NCI-H446 treated with DMSO at 0.1 percent for 48 hours (cell line): Measurements from ENCODE around the gene SPTBN1.

Experiments used
- DNase-seq: peaks from one replicate; lab custom pipeline; 2025; lab: John Stamatoyannopoulos, UW

The SPTBN1 gene

DNA sequence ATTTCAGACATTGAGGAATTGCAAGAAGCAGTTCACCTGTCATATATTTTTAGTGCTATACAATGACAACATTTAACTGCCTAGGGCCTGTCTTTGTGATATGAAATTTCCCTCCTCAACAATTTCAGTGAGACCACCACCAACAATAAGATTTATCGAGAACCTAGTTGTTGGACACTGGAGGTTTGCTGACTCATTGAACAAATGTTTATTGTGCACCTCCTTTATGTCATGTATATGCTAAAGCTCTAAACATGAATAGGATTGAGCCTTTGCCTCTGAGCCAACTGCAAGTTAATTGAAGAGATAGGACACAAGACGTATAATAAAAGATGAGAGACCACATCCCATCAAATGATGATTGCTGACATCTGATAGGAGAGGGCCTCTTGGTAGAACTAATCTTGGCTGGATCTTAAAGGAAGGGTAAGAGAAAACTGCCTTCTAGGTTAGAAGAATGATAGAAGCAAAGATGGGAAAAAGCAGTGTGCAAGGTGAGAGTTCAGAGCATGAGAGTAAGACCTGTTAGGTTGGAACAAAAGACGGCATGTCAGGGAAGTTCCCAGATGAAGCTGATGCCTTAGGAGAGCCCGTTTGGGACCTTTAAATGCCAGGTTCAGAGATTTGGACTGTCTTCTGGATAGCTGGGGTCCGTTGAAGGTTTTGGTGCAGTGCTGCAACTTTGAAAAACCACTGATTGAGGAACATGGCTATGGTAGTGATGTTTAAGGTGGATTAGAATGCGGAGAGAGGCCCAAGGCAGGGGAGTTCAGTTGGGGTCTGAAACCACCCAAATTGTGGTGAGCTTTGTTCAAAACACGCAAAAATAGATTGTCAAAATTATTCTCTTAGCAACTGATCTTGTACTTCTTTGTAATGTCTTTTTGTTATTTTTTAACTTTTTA, 134.3 kb downstream of the SPTBN1 start:
- no peak for DNase-seq

DNA sequence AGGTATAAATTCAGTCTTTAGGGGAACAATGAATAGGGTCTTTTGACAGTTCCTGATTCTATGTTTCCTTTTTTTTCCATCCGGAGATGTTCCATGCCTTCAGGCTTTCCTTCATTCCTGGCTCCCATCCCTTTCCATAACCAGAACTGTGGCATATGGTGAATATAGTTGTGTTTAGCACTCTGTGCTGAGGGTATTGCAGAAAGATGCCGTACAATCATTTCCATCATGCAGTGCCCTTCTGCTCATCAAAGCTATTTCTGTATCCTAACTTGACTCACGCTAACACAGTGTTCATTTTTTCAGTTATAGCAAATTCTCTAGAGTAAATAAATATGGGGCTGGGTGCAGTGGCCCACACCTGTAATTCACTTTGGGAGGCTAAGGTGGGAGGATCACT, 135.4 kb downstream of the SPTBN1 start:
- DNase-seq: no peak

DNA sequence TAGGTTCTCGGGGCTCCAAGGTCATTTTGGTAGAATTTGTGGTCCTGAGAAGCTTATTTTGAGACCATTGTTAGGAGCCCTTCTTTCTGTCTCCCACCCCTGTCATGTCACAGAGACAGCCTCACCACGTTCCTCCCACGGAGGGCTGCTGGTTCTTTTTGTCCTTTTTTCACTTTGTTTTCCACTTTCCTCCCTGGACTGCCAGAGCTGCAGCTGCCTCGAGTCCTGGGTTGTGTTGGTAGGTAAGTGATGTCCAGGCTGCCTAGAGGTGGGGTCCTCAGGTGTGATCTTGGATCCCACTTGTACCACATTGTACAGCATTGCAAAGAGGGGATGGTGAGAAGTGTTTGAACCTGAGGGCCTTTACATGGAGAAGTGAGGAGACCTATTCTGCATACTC, 137.1 kb downstream of the SPTBN1 start:
- no peak for DNase-seq

DNA sequence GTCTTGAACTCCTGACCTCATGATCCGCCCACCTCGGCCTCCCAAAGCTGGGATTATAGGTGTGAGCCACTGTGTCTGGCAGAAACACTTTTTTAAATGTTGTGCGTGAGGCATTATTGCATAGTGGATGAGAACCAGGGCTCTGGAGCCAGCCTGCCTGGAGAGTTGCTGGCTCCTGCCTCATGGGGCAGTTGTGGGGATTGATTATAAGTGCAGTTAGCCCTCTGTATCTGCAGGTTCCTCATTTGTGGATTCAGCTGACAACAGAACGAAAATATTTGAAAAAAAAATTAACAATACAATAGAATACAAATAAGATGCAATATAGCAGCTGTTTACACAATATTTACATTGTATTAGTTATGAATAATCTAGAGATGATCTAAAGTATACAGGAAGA, 137.9 kb downstream of the SPTBN1 start:
- no peak for DNase-seq

DNA sequence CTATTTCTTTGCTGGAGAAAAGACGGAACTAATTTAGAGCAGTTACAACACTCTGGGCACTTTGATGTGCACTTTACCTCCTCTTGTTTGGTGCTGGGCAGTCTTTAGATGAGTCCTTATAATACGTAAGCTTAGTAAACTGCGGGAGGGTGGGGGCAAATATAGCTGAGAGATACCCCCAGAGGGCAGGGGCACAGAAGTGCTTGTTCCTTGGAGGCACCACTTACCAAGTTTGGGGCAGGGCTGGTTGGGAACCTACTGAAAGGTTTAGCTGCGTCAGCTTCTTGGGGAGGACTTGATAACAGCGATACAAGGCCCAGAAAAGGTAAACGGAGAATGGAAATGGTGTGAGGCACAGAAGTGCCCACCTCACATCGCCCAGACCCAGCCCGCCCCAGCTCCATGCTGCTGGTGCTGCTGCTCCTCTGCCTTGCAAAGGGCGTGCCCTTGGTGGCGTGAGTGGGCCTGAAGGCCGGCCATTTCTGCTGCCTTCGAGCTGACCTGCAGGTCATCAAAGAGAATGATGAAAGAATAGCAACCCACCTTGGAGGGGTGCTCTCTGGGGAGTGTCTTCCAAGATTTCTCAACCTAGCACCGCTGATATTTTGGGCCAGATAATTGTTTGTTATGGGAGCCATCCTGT, 139.2 kb downstream of the SPTBN1 start:
- no peak for DNase-seq

DNA sequence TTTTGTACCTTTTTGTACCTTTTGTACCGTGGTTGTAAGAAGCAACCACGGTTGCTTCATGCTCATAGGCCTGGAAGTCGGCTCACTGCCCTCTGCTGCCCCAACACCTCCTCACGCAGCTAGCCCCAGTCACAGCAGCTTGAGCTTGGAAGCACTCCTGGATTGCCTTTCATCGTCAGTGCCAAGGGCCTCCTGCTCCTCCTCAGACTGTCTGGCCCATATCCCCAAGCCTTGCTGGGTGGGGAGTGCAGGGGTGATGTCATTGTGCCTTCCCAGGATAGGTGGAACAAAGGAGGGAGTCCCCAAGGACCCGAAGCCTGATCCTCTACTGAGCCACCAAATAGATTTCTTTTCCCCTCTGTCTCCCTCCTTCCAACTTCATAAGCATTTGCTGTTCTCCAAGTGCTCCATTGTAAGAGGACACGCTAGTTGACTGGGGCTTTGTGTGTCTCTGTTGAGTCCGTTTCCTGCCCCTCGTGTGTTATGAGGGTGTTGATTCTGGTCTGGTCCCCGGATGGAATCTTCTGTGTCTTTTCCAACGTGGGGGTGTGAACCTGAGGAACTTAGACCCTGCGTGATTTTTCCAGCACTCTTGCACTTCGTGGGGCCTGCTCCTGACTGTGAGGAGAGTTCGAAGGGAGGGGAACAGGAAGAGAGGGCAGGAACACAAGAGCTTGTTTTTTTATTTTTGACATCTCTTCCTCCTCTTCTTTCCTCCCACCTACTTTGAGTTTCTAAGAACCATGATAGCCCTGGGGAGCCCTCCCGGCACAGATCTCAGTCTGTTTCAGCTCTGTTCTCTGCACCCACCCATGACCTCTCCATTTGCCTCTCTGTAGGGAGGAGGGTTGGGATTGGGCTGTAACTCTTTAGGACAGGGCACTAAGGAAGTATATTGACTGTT, 140.1 kb downstream of the SPTBN1 start:
- DNase-seq: peak; percentile 71

DNA sequence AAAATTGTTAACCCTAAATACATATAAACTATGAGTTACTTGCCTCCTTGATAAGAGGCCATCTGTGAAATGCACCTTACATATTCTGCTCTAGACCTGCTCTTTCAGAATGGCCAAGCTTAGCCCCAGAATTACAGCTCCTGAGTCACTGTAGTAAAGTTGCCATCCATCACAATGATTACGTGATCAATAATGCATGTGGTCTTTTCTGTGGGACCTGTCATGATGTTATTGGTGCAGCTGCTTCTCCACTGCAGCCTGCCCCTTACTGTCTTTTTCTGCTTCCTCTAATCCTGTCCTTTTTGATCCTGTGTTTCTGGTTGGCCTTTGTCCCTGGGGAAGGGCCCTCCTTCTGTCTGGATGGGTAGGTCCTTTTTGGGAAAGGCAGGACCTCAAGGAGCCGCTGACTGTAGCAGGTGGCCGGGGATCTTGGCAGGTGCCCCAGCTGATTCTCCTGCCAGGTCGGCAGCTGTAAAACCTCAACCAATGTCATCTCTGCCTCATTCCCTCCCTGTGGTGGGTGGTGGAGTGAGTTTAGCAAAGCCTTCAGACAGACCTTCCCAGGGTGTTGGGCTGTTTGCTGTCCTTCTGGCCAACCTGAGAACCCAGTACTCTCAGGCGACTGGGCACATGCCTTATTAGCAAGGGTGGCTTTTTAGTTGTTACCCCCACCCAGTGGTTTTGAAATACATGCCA, 141.2 kb downstream of the SPTBN1 start:
- DNase-seq: peak; percentile 79

DNA sequence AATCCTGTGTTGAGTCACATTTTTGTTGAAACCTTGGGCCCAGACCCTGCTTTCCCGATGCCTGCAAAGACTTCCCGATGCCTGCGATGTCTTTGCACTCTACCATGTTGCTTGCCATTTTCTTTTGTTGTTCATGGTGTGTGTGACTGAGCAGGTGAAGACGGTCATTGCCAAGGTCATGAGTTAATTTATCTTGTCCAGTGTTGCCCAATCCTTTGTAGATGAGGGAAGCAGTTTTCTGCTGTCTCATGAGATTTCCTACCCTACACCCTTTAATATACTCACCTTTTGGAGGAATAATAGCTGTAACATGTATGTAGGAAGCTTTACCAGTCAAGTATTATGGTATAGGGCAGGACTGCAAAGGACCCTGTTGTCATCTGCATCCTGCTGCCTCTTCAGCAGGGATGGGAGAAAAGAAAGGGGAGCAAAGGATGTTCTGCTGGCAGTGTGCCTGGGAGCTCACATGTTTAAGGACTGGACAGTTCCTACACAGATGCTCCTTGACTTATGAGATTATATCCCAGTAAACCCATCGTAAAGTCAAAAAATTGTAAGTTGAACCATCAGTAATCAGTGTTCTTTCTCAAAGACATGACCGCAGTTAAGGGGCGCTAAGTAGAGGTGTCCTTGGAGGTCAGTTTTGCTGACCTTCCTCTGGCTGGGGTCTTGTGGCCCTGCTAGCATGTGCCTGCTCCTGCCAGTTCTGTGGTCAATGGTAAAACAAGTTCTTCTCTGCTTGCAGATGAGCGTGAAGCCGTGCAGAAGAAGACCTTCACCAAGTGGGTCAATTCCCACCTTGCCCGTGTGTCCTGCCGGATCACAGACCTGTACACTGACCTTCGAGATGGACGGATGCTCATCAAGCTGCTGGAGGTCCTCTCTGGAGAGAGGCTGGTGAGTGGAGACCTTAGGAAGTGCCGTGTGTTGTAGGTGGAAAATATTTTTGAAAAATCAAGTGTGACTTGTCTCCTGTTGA, 142.5 kb downstream of the SPTBN1 start:
- no peak for DNase-seq

DNA sequence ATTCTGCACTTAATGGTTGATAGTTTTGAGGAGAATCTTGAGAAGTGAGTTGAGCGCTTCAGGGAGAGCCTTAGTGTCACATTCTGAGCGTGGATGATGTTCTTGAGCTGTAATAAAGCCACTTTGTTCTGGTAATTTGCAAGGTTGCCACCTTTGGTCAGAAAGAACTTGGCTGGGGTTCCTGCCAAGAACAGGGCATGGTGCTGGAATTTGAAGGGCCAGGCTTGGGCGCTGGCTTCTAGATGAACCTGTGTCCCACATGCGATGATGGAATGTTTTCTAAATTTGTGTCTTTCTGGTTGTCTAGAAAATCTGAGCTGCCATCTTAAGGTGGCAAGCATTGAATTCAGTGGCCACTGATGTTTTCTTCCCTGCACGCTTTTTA, 143.2 kb downstream of the SPTBN1 start:
- no peak for DNase-seq

DNA sequence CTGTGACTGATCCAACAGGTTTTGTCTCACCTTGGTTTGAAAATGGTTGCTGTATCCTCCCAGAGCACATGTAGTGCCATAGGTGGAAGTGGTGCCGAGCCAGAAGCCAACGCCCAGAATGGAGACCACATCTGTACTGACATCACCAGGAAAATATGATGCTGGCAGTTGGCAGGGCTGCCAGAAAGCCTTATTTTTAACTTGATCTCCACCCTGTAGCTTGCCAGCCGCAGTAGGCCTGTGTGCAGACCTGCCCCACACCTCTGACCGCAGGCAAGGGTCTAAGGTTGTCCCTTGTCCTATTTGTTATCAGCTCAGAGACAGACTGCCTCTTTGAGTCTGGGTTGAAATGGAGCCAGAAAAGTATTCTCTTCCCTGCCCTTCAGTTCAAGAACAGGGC, 143.8 kb downstream of the SPTBN1 start:
- DNase-seq: no peak

DNA sequence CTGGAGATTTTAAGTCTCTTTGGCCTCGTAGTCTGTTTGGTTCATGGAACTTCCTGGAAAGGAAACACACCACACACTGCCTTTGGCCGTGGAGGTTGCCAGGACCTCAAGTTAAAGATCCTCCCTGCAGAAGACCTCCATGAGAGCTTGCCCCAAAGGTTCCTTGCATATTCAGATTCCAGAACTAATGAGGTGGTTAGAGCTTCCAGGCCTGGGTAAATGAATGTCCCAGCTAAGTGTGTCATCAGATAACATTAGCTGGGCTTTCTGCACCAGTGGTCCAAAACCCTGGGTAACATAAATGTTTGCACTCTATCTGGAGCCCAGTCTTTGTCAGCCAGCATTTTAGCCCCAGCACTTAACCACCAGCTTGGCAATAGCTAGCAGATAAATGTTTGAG, 145.2 kb downstream of the SPTBN1 start:
- no peak for DNase-seq

DNA sequence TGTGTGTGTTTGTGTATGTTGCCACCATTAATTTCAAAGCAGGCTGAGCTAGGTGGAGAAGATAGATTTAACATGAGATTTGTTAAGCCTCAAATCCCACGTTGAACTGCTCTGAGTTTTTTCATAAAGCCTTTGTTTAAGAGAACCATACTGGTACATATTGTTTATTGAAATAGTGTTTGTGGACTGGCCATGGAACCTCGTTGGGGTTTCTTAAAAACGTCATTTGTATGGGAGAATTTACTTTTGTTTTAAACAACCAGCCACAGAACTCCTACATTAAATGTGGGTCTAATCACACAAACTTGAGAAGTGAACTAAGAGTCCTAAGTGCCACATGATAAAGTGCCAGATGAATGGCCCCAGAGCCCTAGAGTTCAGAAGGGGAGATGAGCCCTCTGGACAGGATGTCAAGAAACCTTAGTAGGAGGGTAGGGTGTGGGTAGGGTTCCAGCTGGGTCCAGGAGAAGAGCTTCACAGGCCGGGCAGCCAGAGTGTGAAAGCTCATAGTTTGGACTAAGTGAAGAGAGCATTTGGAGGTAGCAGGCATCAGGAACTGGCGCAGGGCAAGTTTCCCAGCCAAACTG, 146.7 kb downstream of the SPTBN1 start:
- DNase-seq: no peak

DNA sequence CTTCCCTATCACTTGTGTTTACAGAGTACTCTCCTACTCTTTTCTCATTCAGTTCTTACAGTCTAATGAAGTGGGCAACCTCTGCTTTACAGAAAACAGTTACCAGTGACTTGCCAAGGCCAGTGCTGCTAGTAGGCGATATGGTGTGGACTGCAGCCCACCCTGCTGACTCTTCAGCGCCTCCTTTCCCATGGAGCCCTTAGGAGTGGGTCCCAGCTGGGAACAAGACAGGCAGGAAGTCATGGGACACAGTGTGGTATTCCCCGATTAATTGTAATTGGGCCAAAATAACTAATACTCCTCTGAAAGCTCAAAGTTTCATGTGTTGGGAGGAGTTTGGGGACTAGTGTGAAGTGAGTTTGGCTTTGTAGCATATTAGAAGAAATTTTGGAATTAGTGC, 147.2 kb downstream of the SPTBN1 start:
- no peak for DNase-seq

DNA sequence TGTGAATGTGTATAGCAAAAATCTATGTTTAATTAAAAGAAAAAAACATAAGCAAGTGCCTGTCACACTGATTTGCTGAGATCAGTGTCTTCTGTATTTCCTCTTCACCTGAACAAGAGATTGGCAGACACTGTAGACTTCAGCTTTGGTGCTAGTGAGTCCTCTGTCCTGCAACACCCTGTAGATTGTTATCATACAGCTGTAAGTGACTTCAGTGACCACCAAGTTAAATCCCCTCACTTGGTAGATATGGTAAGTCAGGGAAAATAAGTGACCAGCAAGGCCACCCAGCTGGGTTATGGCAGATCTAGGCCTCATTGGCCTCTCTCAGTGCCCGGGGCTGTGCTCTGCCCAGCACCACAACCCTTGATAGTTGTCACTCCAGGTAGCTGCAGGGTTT, 147.7 kb downstream of the SPTBN1 start:
- no peak for DNase-seq

DNA sequence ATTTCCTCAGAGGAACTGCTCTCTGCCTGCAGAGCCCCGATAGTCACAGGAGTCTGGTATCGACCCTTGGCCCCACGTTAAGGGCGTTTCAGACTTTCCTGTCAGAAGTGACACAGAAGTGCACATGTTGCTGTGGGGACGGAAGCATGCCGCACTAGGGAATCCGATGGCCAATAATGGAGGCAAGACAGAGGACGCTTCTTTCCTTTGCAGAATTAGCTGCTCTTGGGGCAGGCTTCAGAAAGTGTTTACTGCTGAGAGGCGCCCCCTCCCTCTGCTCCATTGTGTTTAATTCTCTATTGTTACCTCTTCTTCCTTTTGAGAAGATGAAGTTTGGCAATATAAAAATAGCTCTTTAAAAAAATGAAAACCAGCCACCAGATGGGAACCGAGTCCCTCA, 148.7 kb downstream of the SPTBN1 start:
- no peak for DNase-seq

DNA sequence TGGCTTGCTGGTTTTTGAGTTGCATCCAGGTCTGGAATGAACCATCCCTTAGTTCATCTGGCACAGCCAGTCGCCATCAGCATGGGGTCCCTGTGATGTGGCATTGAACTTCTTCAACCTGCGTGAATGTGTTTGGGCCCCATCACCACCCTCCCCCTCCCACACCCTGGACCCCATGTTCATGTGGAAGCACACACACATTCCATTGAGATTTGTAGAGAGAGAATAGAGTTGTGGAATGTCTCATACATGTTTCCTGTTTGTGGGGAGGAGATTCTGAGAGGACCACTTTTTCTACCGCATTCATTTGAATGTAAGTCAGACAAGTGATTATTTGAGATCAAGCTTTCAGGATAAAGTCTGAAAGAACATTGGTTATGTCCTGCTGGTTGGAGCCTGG, 149.7 kb downstream of the SPTBN1 start:
- DNase-seq: no peak

DNA sequence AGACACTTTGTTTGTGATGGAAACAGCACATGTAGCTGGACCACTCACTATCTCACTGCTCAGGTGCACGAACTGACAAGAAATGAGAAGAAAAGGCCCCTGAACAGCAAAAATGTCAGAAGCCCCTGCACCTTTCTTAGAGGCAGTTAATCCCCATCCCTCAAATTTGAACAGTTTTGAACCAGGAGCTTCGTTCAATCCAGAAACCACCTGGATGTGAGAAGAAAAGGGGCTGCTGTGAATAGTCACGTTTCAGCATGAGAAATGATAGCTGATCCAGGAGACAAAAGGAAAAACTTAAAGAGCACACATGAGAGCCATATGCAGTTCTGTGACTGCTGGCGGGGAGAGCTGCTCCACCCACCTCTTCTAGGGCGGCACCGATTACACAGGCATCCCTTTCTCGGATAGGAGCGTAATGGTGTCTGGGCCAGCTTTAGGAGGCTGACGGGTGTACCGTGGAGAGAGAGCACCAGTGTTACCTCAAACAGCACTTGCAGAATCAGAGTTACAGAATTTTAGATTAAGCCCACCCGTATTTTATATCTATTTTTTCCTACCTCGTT, 150.3 kb downstream of the SPTBN1 start:
- DNase-seq: no peak

DNA sequence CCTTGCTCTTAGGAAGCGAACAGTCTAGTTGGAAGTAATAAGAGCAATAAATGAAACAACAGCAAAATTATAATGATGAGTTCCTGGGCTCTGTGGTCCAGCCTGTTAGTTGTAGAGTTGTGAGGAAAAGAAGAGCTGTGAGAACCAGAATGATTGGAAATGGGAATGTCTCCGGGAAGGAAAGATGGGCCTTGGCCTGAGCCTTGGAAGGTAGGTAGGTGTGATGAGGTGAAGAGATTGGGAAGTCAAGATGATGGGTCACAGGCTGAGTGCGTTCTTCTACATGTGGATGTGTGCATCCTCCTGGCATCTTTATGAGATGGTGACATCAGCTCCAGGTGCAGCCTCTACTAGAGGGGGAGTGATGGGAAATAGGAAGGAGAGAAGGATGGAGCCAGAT, 152.1 kb downstream of the SPTBN1 start:
- DNase-seq: no peak

DNA sequence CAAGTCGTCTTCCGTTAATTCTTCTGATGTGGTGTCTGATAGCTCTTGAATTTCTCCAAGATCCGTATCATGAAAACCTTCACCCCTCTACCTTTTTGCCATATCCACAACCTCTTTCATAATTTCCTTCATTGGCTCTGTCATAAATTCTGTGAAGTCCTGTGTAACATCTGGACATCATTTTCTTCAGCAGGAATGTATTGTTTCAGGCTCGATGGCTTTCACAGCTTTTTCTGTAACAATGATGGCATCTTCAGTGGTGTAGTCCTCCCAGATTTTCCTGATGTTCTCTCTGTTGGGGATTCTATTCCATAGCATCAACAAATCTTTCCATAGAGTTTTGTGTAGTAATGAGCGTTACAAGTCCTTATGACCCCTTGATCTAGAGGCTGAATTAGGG, 153.1 kb downstream of the SPTBN1 start:
- no peak for DNase-seq

DNA sequence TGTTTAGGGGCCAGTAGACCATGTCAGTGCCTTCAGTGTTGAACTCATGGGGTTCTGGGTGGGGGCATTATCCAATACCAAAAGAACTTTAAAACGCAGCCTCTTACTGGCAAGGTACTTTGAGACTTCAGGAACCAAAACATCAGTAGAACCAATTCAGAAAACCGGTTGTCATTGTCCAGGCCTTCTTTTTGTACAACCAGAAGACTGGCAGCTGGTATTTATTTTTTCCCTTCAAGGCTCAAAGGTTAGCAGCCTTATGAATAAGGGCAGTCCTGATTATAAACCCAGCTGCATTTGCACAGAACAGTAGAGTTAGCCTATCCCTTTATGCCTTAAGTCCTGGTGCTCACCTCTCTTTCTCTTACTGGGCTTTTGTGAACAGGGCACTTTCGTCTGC, 153.5 kb downstream of the SPTBN1 start:
- DNase-seq: no peak
